ENCODE data around the gene GALNT17.

DNA sequence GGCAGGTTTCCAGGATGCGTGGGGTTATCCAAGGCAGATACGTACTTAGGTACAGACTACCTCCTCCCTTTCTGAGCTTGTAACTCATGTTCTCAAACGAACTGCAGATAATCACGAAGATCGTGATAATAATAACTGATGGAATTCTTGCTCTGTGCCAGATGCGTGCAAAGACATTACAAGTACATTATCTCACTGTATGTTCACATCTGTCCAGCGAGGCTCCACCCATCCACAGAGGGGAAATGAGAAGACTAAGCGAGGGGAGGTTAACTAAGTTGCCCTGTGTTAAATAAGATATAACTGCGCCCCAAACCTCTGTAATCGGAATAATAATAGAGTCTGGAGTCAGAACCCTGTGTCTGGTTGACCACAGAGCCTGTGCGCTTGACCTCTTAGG lies 1.9 kb downstream of the GALNT17 start:
- TF ChIP-seq, protein P1, sequence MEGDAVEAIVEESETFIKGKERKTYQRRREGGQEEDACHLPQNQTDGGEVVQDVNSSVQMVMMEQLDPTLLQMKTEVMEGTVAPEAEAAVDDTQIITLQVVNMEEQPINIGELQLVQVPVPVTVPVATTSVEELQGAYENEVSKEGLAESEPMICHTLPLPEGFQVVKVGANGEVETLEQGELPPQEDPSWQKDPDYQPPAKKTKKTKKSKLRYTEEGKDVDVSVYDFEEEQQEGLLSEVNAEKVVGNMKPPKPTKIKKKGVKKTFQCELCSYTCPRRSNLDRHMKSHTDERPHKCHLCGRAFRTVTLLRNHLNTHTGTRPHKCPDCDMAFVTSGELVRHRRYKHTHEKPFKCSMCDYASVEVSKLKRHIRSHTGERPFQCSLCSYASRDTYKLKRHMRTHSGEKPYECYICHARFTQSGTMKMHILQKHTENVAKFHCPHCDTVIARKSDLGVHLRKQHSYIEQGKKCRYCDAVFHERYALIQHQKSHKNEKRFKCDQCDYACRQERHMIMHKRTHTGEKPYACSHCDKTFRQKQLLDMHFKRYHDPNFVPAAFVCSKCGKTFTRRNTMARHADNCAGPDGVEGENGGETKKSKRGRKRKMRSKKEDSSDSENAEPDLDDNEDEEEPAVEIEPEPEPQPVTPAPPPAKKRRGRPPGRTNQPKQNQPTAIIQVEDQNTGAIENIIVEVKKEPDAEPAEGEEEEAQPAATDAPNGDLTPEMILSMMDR (IDR thresholded peaks at IDR 0.05): no peak
- TF ChIP-seq POLR2AphosphoS5 (IDR thresholded peaks at IDR 0.05): no peak
- TF ChIP-seq POLR2A (IDR thresholded peaks at IDR 0.05): no peak
- TF ChIP-seq EP300 (IDR thresholded peaks at IDR 0.05): no peak

All from upper lobe of left lung (tissue), 4 donors.